Measurements from ENCODE around the gene CNMD.

CNMD gene

GRCh38 chr13:52739468-52740071 lies at the start of gene CNMD:
Gene CNMD, minus strand, starts transcription at chr13:52739820. Its CDS starts 119 bp downstream, at chr13:52739701.
- no peak for DNase-seq

GRCh38 chr13:52788011-52788410 lies 48.4 kb upstream of the CNMD start:
- DNase-seq = no peak

GRCh38 chr13:52787235-52787634 lies 47.6 kb upstream of the CNMD start:
- DNase-seq = no peak

- no peak for DNase-seq
Measured at GRCh38 chr13:52786766-52787165, 47.1 kb upstream of the CNMD start.

- DNase-seq = no peak
Measured at GRCh38 chr13:52785739-52786138, 46.1 kb upstream of the CNMD start.

GRCh38 chr13:52784591-52785340 lies 45.1 kb upstream of the CNMD start:
- no peak for DNase-seq

GRCh38 chr13:52783943-52784342 lies 44.3 kb upstream of the CNMD start:
- DNase-seq = no peak

GRCh38 chr13:52782471-52783448 lies 43.1 kb upstream of the CNMD start:
- no peak for DNase-seq

- DNase-seq = no peak
Measured at GRCh38 chr13:52780611-52781010, 41.0 kb upstream of the CNMD start.

- no peak for DNase-seq
Measured at GRCh38 chr13:52780092-52780491, 40.5 kb upstream of the CNMD start.

- no peak for DNase-seq
Measured at GRCh38 chr13:52779103-52779502, 39.5 kb upstream of the CNMD start.

- no peak for DNase-seq
Measured at GRCh38 chr13:52776726-52777125, 37.1 kb upstream of the CNMD start.

- no peak for DNase-seq
Measured at GRCh38 chr13:52775511-52775910, 35.9 kb upstream of the CNMD start.

GRCh38 chr13:52767949-52768516 lies 28.4 kb upstream of the CNMD start:
- DNase-seq = no peak

GRCh38 chr13:52765611-52766390 lies 26.2 kb upstream of the CNMD start:
- DNase-seq = no peak

- DNase-seq = peak; percentile 65
Measured at GRCh38 chr13:52760077-52760476, 20.5 kb upstream of the CNMD start.

- no peak for DNase-seq
Measured at GRCh38 chr13:52758114-52758513, 18.5 kb upstream of the CNMD start.

GRCh38 chr13:52751196-52751595 lies 11.6 kb upstream of the CNMD start:
- no peak for DNase-seq

GRCh38 chr13:52750713-52751112 lies 11.1 kb upstream of the CNMD start:
- no peak for DNase-seq

GRCh38 chr13:52749419-52749818 lies 9.8 kb upstream of the CNMD start:
- no peak for DNase-seq

GRCh38 chr13:52746141-52746540 lies 6.5 kb upstream of the CNMD start:
- no peak for DNase-seq

- no peak for DNase-seq
Measured at GRCh38 chr13:52744842-52745375, 5.3 kb upstream of the CNMD start.

Measured in NCI-H187 treated with DMSO at 0.1 percent for 48 hours (cell line).